NCI-H2107 (cell line): Measurements from ENCODE around the gene L3HYPDH.

Experiments
- DNase-seq: peaks from one replicate; lab custom pipeline; 2025; lab: John Stamatoyannopoulos, UW

The L3HYPDH gene

DNA sequence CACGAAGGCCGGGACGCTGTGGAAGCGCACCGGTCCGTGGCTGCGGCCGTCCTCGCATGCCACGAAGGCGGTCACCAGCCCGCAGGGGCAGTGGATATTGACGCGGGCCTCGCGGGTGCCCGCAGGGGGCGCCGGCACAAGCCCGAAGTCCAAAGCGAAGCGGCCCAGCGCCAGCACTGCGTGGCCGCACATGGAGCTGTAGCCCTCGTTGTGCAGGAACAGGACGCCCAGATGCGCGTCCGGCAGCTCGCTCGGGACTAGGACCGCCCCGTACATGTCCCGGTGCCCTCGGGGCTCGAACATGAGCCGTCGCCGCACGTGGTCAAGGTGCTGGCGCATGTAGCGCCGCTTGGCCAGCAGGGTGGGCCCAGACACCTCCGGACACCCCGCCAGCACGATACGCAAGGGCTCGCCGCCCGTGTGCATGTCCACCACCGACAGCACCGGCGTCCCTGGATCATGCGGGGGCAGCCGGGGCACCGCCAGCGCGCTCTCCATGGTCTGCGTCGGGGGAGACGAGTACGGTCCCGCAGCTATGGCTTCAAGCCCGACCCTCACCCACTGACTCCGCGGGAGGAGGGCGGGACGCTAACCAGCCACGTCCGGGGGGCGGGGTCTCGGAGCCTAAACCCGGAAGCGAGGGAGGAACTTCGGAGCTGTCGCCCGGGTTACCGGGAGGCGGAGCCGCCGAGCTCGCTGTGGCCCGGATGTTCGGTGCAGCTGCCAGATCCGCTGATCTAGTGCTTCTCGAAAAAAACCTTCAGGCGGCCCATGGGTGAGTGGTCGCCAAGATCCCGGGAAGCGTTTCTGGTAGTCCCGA lies at the start of gene L3HYPDH, which contains the start of gene JKAMP:
L3HYPDH (minus strand) TSS at position 590 of the 820 bp plus-strand sequence; CDS start at position 498, 92 bp downstream.
JKAMP (plus strand) TSS at position 699 of the 820 bp plus-strand sequence; CDS start at position 772, 73 bp downstream.
- DNase-seq: peak; percentile 100

DNA sequence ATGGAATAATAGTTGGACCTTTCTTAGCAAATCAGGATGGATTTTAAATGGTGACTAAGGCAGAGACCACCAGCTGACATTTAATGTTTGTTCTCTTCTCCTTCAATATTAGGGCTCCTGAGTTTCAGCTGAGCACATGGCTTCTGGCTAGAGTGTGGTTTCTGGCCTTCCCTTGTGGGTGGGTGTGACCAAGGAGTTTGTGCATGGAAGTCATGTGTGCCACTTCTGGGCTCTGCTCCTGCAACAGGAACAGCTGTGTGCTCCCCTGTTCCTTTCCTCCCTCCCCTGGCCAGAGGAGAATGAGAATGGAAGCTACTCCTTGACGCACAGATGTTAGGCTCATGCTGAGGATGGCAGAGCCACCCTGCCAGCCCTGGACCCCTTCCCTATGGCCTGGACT lies 48.2 kb upstream of the L3HYPDH start:
- DNase-seq: no peak

GRCh38 chr14:59530349-59530748 lies 46.1 kb upstream of the L3HYPDH start:
- no peak for DNase-seq

DNA sequence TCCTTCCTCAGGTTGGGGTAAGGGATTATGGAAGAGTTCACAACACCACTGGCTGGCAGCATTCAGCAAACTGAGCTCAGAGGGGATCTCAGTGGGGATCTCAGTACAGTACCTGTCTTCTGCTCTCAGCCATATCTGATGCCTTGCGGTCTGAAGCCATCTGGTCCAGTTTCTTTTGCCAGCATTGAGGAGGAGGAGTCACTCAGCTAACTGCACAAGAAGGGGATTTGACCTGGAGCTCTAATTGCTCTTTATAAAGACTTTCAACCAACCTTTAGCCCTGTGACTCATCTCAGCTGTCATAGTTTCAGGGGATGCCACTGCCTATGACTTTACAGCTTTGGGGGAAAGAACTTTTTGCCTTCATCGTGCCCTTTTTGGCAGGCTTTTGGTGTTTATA lies 45.0 kb upstream of the L3HYPDH start:
- no peak for DNase-seq

- no peak for DNase-seq
Measured at GRCh38 chr14:59520224-59520623, 36.0 kb upstream of the L3HYPDH start.

GRCh38 chr14:59511916-59512575 lies 27.8 kb upstream of the L3HYPDH start:
- DNase-seq: no peak

DNA sequence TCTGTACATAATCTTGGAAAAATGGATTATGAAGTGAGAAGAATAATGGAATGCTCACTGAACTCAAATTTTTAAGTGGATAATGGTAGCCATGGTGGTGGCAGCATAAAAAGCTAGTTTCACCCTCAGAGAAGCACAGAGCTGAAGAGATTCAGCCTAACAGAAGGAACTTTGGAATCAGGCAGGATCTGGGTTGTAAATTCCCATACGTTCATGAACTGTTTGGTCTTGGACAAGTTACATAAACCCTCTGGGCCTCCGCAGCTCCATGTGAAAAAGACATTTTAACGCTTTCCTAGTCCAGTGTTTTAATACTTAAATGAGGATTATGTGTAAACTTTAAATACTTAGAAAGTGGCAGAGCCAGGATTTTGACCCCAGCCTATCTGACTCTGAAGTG lies 26.8 kb upstream of the L3HYPDH start:
- DNase-seq: no peak

DNA sequence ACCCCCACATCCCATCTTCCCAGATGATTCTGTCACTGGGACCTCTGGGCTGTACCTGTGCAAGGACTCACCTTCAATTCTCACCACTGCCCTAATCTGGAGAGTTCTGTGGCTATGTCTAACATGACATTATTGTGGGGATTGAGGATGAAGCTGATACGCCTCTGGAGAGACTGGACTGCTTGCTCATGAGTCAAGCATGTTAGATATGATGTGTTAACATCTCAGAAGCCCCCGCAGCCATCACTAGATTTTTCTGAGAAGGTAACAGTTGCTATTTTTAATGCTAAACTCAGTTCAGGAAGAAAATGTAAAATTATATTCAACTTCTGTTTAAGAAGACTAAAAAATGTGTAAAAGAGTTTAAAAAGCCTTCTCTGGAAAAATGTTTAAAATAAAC lies 25.8 kb upstream of the L3HYPDH start:
- DNase-seq: no peak

DNA sequence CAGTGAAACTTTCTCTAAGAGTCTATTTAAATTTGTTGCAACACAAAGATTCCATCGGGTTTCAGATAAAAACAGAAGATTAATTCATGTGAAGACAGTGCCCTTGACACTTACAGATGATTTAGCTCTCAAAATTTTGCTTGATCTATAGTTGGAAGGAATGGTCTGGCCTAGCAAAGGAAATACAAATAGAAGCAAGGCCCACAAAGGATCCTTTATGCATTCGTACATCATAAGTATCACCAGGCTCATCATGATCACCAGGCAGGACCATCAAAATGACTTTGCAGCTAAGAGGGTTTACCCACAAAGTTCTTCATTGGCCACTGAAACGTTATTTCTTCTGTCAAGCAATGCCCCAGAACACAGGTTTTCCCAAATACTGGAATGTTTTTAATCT lies 24.9 kb upstream of the L3HYPDH start:
- DNase-seq: no peak

GRCh38 chr14:59507752-59508103 lies 23.5 kb upstream of the L3HYPDH start:
- no peak for DNase-seq

GRCh38 chr14:59507063-59507751 lies 23.0 kb upstream of the L3HYPDH start:
- peak; percentile 93 for DNase-seq

- no peak for DNase-seq
Measured at GRCh38 chr14:59503256-59503655, 19.0 kb upstream of the L3HYPDH start.

DNA sequence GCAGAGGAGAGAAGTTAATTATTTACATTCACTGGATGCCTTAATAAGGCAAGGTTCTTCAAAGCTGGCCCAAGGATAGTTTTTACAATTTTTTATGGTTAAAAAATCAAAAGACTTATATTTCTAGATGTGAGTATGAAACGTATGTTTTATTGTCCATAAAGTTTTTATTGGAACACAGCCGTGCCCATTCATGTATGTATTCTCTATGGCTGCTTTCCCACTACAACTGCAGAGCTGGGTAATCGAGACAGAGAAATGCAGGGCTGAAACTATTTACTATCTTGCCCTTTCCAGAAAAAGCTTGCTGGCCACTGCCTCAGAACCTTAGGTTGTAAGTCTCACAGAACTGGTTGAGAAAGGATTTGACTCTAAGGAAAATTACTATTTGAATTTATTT lies 16.5 kb upstream of the L3HYPDH start:
- no peak for DNase-seq

DNA sequence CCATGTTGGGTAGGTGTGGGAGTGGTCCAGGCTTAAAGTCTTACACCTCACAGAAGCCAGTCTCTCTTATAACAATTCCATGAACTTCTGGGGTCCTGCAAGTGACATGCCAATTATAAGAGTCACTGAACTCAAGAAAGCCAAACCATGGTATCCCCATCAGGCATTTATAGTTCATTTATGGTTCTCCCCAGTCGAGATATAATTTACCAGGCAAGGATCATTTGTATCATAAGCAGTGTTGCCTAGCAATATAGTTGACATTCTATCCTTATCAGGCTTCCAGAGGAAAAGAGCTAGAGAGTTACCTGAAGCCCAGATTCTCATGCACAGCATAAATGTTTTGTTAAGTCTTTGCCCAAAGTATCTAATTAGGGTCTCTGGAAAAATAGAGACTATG lies 8.2 kb upstream of the L3HYPDH start:
- no peak for DNase-seq

DNA sequence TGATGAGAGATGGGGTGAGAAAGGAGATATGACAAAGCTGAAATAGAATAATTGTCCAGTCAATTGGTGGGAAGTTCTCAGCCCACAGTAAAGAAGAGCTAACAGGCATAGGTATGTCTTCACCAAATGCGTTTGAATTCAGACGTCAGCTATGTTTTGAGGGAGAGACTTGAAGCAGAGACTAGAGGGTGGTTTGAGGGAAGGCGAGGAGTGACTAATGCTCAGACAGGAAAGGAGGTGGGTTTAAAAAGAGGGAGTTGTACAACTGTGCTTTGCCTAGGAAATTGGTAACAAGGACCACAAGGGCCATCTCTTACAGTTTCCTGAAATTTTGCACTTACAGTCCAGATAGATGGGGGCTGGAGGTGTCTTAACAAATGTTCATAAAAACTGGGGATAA lies 6.5 kb upstream of the L3HYPDH start:
- DNase-seq: no peak

DNA sequence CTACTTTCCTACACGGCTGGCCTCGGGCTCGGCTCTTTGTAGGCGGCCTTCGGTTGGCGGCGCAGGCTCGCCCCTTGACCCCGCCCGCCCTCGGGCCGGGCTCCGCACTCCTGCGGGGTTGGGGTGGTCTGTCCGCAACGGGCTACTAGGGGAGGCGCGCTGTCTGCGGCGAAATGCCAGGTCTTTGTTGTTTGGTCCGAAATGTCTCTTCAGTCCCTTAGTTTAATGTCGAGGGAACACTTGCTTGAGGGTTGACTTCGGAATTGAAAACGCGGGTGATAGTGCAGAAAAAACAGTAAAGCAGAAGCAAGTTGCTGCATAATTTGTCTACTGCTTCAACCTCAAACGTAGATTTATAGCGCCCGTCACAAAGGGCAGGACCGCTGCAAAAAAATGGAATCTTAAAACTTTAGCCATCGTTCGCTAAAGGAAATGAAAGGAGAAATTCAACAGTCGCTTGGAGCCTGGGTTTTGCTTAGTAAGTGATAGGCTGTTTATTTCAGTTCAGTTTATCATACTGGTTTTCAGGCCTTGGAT lies 499 bp upstream of the L3HYPDH start:
- DNase-seq: no peak

- no peak for DNase-seq
Measured at GRCh38 chr14:59483363-59483762, 845 bp downstream of the L3HYPDH start.

DNA sequence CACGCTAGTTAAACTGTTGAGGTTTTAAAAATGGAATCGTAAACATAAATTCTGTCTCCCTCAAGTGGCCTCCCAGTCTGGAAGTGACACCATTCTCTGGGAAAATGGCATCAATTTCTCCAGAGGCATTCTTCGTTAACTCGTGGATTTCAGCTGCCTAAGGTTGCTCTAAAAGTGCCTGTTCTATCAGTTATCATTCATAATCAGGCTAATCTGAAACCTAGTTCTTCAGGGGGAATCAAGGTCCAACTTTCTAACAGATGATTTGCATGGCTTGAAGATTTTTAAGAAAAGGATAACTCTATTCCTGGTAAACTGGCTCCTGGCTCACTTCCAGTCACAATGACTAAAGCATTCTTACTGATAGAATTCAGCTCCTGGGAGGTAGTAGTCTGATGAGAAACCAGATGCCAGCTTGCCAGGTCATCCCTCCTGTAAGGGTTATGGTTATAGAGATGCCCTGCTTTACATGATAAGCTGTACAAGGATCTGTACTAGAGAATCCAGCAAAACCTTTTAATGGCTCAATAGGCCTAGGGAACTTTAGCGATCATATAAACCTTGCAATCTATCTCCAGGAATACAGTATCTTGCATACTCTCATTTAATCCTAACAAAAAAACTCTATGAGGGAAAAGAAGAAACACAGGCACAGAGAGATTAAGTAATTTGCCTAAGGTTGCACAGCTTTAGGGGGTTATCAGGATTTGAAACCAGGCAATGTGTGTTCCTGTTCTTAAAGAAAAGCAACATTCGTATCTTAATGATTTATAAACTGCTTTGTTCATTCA lies 1.5 kb downstream of the L3HYPDH start:
- peak; percentile 51 for DNase-seq

DNA sequence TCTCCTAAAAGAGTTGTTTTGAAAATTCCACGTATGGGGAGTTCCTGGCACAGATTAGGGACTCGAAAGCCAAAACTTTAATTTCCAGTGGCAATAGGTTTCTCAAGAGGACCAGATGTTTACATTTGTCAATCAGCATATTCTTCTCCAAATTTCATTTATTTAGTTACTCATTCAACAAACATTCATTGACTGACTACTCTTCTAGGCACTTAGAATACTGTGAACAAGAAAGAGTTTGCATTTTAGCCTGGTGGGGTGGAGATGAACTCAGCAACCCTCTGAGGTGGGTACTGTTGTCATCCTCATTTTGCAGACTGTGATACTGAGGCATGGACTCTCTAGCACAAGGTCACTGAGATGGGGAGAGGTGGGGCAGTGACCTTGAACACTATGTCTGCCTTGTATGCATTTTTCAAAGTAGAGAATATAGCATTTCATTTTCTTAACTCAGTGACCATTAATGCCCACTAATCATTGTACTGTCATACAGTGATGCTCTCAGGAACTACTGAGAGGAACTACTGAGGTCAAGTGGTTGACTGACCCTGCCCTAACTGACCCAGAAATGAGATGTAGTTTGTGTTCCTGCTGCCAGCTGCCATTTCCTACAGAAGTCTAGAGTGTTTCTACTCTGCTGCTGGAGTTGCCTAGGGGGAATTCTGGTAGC lies 2.2 kb downstream of the L3HYPDH start:
- DNase-seq: no peak

- no peak for DNase-seq
Measured at GRCh38 chr14:59481407-59481806, 2.8 kb downstream of the L3HYPDH start.

DNA sequence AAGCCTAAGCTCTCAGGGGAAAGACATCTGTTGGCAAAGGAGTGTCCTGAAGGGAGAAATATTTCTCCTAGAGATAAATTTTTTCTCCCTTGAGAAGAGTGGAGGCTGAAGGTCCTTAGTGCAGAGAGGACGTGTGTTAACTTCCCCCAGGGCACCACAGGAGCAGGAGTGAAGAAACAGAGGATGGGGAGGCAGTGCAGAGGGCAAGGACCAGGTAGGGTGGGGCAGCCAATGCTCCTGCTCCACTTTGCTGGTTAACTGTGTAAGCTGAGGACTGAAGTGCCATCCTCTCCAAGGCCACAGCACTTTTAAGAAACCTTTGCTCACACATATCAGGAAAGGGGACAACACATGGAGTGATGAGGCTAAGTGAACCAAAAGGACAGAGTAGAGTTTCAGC lies 4.0 kb downstream of the L3HYPDH start:
- DNase-seq: no peak
